DMS79 (cell line): ENCODE measurements around the gene GUCA2A.

Experiments used
- DNase-seq: peaks from one replicate; lab custom pipeline; 2025; lab: John Stamatoyannopoulos, UW

The GUCA2A gene

GRCh38 chr1:42153624-42154023 lies 10.9 kb downstream of the GUCA2A start:
- no peak for DNase-seq

- no peak for DNase-seq
These were observed 11.5 kb downstream of the GUCA2A start, which contains the start of gene GUCA2B for GRCh38 chr1:42152907-42153600. GUCA2B (plus strand) TSS chr1:42153410; CDS start chr1:42153451, 41 bp downstream.

GRCh38 chr1:42152119-42152518 lies 12.4 kb downstream of the GUCA2A start:
- no peak for DNase-seq

GRCh38 chr1:42150651-42151050 lies 13.9 kb downstream of the GUCA2A start:
- DNase-seq: no peak

- no peak for DNase-seq
These were observed 16.4 kb downstream of the GUCA2A start for GRCh38 chr1:42148166-42148565.

- DNase-seq: peak; percentile 70
These were observed 17.8 kb downstream of the GUCA2A start for GRCh38 chr1:42146626-42147320.

GRCh38 chr1:42145764-42146625 lies 18.6 kb downstream of the GUCA2A start:
- no peak for DNase-seq

- no peak for DNase-seq
These were observed 19.2 kb downstream of the GUCA2A start for GRCh38 chr1:42145389-42145716.

GRCh38 chr1:42144711-42145388 lies 19.7 kb downstream of the GUCA2A start:
- DNase-seq: no peak

- no peak for DNase-seq
These were observed 20.4 kb downstream of the GUCA2A start for GRCh38 chr1:42143896-42144710.

GRCh38 chr1:42142894-42143675 lies 21.5 kb downstream of the GUCA2A start:
- peak; percentile 92 for DNase-seq

- DNase-seq: no peak
These were observed 22.6 kb downstream of the GUCA2A start for GRCh38 chr1:42141978-42142377.

GRCh38 chr1:42140191-42140590 lies 24.4 kb downstream of the GUCA2A start:
- DNase-seq: no peak

GRCh38 chr1:42139444-42139843 lies 25.1 kb downstream of the GUCA2A start:
- no peak for DNase-seq

GRCh38 chr1:42138586-42138985 lies 26.0 kb downstream of the GUCA2A start:
- no peak for DNase-seq

- peak; percentile 72 for DNase-seq
These were observed 26.8 kb downstream of the GUCA2A start for GRCh38 chr1:42137766-42138165.

- no peak for DNase-seq
These were observed 28.1 kb downstream of the GUCA2A start for GRCh38 chr1:42136466-42136865.

GRCh38 chr1:42135426-42135825 lies 29.1 kb downstream of the GUCA2A start:
- peak; percentile 93 for DNase-seq

- DNase-seq: no peak
These were observed 30.6 kb downstream of the GUCA2A start for GRCh38 chr1:42133809-42134526.

GRCh38 chr1:42133390-42133789 lies 31.2 kb downstream of the GUCA2A start:
- DNase-seq: no peak
